Prostate gland (tissue), 2 donors: ENCODE measurements around the gene PHOX2A. TPM values are rescaled to one million over a fixed set of nuclear protein-coding genes. Genes with fewer than 3 reads are reported as not detected.
"Not testable (repeated sequence)": the region's sequence is repeated elsewhere in the genome, so short reads cannot be mapped to it uniquely, and the experiment has no call there.

Experiments
- DNase-seq: peaks from one replicate; pipeline ENCODE4 v3.0.0-alpha.2; 2019; ENCODE audit warnings: low spot score
- H3K27ac ChIP-seq, 2 donors: fragments of 200-600 bp; sonication (generic); 2 replicates each; pipeline ENCODE4 v1.5.1; 2017 to 2019
- H3K27me3 ChIP-seq: fragments of 200-600 bp; sonication (generic); replicated peaks from 2 replicates; pipeline ENCODE4 v1.5.1; 2019; ENCODE audit not compliant: insufficient read depth
- H3K36me3 ChIP-seq, 2 donors: fragments of 200-600 bp; sonication (generic); 1 replicate in 1 of 2; 2 replicates in 1 of 2; pipeline versions ENCODE4 v1.5.1 to v1.8.1; 2017 to 2019
- H3K4me1 ChIP-seq: fragments of 200-600 bp; sonication (generic); replicated peaks from 2 replicates; pipeline ENCODE4 v1.5.1; 2019
- H3K4me3 ChIP-seq, 2 donors: fragments of 200-600 bp; sonication (generic); 2 replicates each; pipeline ENCODE4 v1.5.1; 2017 to 2019
- H3K9me3 ChIP-seq: fragments of 200-600 bp; sonication (generic); 2 replicates; pipeline ENCODE4 v1.5.1; 2017
- POLR2A ChIP-seq: fragments of 450-650 bp; IDR thresholded peaks from one replicate; pipeline ENCODE4 v1.6.1; 2016; ENCODE audit warnings: antibody characterized with exemption, mild to moderate bottlenecking
- POLR2AphosphoS5 ChIP-seq: sonication (generic); formaldehyde crosslinking; IDR thresholded peaks from one replicate; pipeline ENCODE4 v1.6.1; 2017; ENCODE audit warnings: antibody characterized with exemption
- WGBS: methylation state at CpG from one replicate; pipeline ENCODE4 v1.1.5; 2018; 5-methylcytosine and 5-hydroxymethylcytosine counted together
- intact Hi-C: fragments of 100-400 bp; cut with DNase I; formaldehyde crosslinking; loops from one replicate; pipeline ENCODE4 v1.14.2; 2022
- total RNA-seq, 2 donors: library from RNA; depleted of rRNA; stranded (reverse); fragments of >200 nt; gene quantifications; one replicate each; pipeline ENCODE4 v1.1.0, GENCODE V29; 2016
- TF ChIP-seq, protein P1 (sequence below), 4 experiments: fragments of 200-600 bp in 2 of 4; fragments of 450-650 bp in 2 of 4; sonication (generic) in 2 of 4; IDR thresholded peaks; 1 replicate in 3 of 4; 2 replicates in 1 of 4; pipeline ENCODE4 v1.5.1; 2016 to 2019; ENCODE audit warnings: antibody characterized with exemption in 4 of 4, mild to moderate bottlenecking in 2 of 4, moderate library complexity in 2 of 4

PHOX2A gene
- total RNA-seq = under 1 TPM in 1 of 2 donors, not detected in 1; 0.40 TPM

DNA sequence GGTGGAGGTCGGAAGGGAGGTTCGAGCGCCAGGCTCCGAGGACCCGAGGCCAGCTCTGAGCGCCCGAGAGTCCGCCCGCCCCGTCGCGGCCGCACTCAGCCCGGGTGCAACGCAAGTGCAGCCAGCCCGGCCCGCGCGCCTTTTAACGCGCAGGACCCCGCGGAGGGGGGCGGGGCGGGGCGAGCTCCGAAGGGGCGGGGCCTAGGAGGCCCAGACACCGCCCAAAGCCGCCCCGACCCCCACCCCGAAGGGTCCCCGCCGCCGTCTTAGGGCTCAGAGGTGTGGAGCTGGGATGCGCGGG, at the start of gene PHOX2A:
Gene PHOX2A, minus strand, starts transcription at position 117 of the 301 bp plus-strand sequence. CDS start 172 bp downstream, outside the sequence.
- Histone ChIP-seq H3K4me1 (peaks cover 3% of the 10 kb centered on the region), H3K36me3 (no peaks in the 10 kb centered on the region), H3K4me3 (no peak within 1 kb of the TSS), H3K27ac (no peak within 1 kb of the TSS), H3K27me3 (peaks cover 23% of the 10 kb centered on the region), H3K9me3 (no peaks in the 10 kb centered on the region)
- TF ChIP-seq, protein P1, sequence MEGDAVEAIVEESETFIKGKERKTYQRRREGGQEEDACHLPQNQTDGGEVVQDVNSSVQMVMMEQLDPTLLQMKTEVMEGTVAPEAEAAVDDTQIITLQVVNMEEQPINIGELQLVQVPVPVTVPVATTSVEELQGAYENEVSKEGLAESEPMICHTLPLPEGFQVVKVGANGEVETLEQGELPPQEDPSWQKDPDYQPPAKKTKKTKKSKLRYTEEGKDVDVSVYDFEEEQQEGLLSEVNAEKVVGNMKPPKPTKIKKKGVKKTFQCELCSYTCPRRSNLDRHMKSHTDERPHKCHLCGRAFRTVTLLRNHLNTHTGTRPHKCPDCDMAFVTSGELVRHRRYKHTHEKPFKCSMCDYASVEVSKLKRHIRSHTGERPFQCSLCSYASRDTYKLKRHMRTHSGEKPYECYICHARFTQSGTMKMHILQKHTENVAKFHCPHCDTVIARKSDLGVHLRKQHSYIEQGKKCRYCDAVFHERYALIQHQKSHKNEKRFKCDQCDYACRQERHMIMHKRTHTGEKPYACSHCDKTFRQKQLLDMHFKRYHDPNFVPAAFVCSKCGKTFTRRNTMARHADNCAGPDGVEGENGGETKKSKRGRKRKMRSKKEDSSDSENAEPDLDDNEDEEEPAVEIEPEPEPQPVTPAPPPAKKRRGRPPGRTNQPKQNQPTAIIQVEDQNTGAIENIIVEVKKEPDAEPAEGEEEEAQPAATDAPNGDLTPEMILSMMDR (IDR thresholded peaks at IDR 0.05) = no peak
- TF ChIP-seq POLR2AphosphoS5 = no peak
- no peak for TF ChIP-seq POLR2A
- intact Hi-C loops = no loop called here
- no peak for DNase-seq
- 0% methylated on average over 4 of the region's 37 CpGs for WGBS

DNA sequence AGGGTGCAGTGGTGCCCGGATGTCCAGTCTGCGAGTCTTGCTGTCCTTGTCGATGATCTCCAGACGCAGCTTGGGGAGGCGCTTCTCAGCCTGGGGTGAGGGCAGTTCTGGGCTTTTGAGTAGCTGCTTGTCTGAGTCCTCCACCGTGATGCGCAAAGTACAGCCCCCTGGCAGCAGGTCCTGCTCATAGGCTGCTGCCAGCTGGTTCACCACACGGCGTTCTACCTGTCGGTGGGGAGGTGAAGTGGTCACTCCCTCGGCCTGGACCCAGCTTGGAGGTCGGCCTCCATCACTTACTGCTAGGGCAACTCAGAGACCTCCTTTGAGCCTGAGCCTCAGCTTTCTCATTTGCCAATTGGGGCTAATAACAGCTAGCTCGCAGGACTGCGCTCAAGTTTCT, 49.4 kb upstream of the PHOX2A start:
- H3K36me3 ChIP-seq = no peaks in the 10 kb centered on the region
- WGBS = 95% methylated on average over 14 of the region's 14 CpGs
- no peak for DNase-seq
- intact Hi-C loops = no loop called here
- no peaks in the 10 kb centered on the region for H3K9me3 ChIP-seq
- TF ChIP-seq, protein P1 (IDR thresholded peaks at IDR 0.05) = no peak
- TF ChIP-seq POLR2A (no peak), POLR2AphosphoS5 (no peak)
- H3K4me1 ChIP-seq = no peaks in the 10 kb centered on the region
- no peak overlapping the region for H3K27ac ChIP-seq
- H3K27me3 ChIP-seq = no peaks in the 10 kb centered on the region
- H3K4me3 ChIP-seq = no peak overlapping the region

DNA sequence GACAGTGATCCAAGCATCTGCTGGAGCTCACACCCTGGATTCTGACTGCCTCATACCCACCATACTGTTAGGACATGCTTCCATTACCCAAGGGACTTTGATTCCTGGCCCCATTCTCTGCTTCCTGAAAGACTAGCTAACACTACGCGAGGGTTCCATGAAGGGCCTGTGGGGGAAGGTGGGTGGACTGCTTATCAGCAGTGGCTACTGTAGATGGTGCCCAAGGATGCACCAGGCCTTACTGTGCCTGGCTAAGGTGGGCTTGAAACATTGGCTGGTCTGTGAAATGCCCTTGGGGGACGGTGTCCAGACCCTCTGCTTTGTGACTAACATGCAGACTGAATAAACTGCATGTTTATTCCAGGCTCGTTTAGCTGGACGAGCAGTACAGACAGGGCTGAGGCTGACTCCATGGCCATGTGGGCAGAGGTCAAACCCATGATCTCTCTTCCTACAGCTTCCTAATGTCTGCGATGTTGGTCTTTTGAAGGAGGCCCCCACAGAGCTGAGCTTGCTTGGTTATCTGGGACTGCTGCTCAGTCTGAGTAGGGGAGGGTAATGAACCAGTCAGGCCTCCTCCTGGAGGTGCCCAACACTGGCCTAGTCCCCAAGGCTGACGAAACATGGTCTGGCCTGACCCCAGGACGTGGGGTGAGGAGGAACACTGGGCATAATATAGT, 48.3 kb upstream of the PHOX2A start:
- H3K4me3 ChIP-seq = no peak overlapping the region
- no peak for TF ChIP-seq POLR2A
- TF ChIP-seq POLR2AphosphoS5 = no peak
- TF ChIP-seq, protein P1 (IDR thresholded peaks at IDR 0.05) = no peak
- no peaks in the 10 kb centered on the region for H3K4me1 ChIP-seq
- no peaks in the 10 kb centered on the region for H3K9me3 ChIP-seq
- DNase-seq = no peak
- H3K36me3 ChIP-seq = no peaks in the 10 kb centered on the region
- intact Hi-C loops = no loop called here
- WGBS = 89% methylated on average over 7 of the region's 8 CpGs
- no peak overlapping the region for H3K27ac ChIP-seq
- H3K27me3 ChIP-seq = no peaks in the 10 kb centered on the region

DNA sequence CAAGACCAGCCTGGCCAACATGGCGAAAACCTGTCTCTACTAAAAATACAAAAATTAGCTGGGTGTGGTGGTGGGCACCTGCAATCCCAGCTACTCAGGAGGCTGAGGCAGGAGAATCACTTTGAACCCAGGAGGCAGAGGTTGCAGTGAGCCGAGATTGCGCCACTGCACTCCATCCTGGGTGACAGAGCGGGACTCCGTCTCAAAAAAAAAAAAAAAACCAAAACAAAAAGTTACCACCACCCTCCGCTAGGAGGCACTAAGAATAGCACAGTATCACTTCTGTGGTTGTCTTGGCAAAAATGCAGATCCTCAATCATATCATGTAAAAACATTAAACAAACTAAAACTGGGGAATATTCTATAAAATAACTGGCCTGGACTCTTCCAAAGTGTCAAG, 46.8 kb upstream of the PHOX2A start:
- DNase-seq, H3K27me3 ChIP-seq, H3K9me3 ChIP-seq, intact Hi-C loops, H3K4me1 ChIP-seq, H3K4me3 ChIP-seq, H3K27ac ChIP-seq, H3K36me3 ChIP-seq: not testable (repeated sequence)
- WGBS = 84% methylated on average over 6 of the region's 6 CpGs

DNA sequence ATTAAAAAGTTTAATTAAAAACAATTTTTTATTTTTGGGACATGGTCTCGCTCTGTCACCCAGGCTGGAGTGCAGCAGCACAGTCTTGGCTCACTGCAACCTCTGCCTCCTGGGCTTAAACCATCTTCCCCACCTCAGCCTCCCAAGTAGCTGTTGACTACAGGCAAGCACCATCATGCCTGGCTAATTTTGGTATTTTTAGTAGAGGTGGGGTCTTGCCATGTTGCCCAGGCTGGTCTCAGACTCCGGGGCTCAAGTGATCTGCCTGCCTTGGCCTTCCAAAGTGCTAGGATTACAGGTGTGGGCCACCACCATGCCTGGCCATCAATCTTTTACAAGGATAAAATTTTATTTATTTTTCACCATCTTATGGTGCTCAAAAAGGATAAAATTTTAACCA, 43.3 kb upstream of the PHOX2A start:
- Histone ChIP-seq H3K9me3 (no peaks in the 10 kb centered on the region), H3K4me1 (no peaks in the 10 kb centered on the region), H3K36me3 (no peaks in the 10 kb centered on the region), H3K4me3 (no peak overlapping the region), H3K27ac (no peak overlapping the region), H3K27me3 (no peaks in the 10 kb centered on the region)
- no peak for DNase-seq
- WGBS = 87% methylated on average over 2 of the region's 2 CpGs
- intact Hi-C loops = no loop called here
- TF ChIP-seq, protein P1 (IDR thresholded peaks at IDR 0.05) = no peak
- no peak for TF ChIP-seq POLR2A
- no peak for TF ChIP-seq POLR2AphosphoS5
